ENCODE measurements around the gene SMURF2.
"Not testable (repeated sequence)": the region's sequence is repeated elsewhere in the genome, so short reads cannot be mapped to it uniquely, and the experiment has no call there.

SMURF2 gene
- total RNA-seq, result 130 to 205 reads per million in 2 donors

DNA sequence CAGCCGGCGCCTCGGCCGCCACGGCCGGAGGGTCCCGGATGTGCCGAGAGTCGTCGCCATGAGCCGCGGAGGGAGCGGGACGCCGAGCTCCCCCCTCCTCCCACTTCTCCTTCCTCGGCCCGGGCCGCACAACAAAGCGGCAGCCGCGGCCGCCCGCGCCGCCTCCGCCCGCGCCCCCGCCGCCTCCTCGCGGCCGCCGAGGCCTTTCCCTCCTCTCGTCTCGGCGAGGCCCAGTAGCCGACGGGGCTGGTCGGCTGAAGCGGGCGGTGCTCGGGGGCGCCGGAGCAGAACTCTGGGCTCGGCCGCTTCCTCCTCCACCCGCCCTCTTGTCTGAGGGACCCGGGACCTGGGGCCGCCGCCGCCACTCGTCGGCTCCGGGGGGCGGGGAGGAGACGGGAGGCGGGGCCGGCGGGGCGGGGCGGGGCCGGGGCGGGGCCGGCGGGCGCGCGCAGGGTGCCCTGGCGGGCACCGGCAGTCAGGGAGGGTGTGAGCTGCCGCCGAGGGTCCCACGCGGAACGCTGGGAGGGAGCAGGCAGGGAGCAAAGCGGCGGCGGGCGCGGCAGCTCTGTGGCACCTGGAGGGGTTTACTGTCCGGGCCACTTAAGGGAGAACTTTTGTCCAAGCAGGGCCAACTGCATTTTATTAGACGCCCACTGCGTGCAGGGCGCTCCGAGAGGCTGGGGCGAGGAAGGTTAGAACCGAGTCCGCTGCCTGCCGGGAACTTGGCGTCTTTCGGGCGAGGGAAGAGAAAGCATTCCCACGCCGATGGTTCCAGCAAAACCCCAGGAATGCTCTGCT lies at the start of gene SMURF2:
Gene SMURF2, minus strand, starts transcription at position 332 of the 798 bp plus-strand sequence. CDS start 427 bp downstream, outside the sequence.
- DNase-seq, result peak; percentile 74

DNA sequence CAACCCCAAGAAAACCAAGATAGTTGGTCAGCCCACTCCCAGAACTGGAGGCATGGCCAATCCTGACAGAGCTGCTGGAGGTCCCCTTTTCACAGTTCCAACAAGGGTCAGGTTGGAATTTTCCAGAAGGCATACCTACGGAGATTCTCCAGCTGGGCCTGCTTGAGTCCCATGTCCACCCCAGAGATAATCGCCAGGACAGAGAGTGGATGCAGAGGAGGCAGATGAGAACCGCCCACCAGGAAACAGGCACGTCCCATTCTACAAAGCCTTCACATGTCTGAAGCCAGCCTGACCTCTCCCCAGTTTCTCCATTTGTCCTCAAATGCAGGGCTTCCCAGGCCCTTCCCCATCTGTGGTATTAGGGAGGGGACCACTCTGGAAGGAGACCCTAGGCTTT lies 47.4 kb upstream of the SMURF2 start:
- no peak for DNase-seq

DNA sequence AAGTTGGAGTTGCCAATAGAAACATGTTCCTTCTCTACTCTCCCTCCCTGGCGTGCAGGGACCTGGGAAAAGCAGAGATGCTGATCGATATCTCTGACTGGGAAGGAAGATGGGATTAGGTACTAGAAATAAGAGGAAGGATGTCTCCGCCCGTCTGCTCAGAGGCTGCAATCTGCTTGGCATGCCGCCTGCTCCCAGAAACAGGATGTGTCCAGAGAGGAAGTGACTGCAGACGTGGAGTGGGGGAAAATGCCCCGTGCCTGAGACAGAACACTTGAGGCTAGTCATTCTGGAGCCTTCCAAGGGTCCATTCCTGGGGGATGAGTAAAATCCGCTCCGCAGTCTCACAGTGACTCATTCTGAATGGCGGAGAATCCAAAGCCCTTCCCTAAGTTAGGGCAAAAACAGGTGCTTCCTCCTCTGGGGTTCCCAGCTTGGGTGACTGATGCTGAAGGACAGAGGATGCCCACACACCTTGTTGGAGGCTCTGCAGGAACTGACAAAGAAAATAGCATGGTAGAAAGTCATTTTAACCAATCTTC lies 45.0 kb upstream of the SMURF2 start:
- no peak for DNase-seq

DNA sequence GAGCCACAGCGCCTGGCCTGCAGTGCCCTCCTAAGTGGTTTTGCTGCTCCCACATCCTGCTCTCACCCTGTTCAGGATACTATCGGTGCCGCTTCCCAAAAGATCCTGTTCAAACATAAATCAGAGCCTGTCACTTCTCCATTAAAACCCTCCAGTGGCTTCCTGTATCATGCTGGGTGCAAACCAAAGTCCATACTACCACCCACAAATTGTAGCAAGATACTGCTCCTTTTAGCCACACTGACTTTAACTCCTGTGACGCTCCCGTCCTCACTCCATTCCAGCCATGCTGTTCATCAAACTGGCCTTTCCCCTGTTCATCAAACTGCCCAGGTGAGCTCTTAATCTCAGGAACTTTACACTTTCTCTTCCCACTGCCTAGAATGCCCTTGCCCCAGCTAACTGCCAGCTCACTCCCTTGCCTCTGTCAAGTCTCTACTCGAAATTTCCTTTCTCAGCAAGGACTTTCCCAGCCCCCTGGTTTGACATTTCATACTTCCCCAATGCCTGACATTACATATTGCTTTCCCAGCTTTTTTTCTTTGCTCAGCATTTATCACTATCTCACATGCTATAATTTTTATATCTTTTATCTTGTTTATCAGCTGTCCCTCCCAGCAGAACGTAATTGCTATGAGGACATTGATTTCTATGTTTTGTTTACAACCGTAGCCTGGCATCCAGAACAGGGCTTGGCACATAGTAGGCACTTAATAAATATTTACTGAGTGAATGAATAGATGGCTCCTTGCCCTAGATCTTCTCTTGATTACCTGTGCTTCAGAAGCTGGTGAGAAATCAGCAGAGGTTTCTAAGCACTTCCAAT lies 44.3 kb upstream of the SMURF2 start:
- DNase-seq, result no peak

DNA sequence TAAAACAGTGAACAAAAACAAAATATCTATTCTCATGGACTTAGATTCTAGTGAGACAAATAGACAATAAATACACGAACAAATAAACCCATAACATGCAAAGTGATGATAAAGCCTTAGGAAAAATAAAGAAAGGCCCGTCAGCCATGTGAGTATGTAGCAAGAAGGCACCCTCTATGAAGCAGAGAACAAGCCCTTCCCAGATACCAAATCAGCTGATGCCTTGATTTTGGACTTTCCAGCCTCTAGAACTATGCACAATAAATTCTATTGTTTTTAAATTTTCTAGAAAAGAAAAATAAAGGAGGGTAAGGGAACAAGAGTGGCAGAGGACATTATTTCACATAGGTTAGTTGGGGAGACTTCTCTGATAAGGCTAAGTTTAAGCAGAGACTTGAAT lies 40.7 kb upstream of the SMURF2 start:
- DNase-seq, result no peak

DNA sequence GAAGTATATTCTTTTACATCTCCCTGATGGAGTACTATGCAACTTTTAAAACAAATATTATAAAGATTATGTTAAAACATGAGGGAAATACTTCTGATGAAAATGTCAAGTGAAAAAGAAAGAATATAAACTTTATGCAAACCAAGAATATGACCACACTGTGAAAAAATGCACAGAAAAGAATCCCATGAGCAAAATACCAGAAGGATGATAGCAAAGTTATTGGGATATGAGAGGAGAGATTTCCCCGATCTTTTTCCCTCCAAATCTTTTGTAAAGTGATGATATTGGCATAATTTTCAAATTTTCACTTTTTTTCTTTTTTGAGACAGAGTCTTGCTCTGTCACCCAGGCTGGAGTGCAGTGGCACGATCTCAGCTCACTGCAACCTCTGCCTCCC lies 36.6 kb upstream of the SMURF2 start:
- DNase-seq, result no peak

GRCh38 chr17:64694207-64694606 lies 32.1 kb upstream of the SMURF2 start:
- DNase-seq, result no peak

GRCh38 chr17:64692187-64692586 lies 30.1 kb upstream of the SMURF2 start:
- no peak for DNase-seq

DNA sequence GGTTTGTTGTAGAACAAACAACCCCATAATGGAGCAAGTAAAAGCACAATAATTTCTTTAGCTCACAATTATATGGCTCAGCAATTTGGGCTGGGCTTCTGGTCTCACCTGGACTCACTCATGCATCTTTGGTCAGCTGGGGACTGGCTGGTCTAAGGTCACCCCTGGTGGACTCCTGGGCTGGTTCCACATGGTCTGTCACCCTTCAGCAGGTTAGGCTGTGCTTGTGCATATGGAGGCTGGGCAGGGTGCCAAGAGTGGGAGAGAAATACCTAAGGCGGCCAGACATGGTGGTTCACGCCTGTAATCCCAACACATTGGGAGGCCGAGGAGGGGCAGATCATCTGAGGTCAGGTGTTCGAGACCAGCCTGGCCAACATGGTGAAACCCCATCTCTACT lies 27.0 kb upstream of the SMURF2 start:
- no peak for DNase-seq

DNA sequence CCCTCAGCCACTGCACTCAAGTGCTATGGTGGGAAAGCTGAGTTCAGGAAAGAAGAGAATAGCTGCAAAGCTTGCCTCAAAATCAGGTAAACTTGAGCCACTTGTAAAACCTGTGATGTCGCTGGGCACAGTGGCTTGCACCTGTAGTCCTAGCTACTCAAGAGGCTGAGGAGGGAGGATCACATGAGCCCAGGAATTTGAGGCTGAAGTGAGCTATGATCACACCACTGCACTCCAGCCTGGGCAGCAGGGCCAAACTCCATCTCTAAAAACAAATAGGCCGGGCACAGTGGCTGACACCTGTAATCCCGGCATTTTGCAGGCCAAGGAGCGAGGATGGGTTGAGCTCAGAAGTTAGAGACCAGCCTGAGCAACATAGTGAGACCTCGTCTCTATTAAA lies 26.4 kb upstream of the SMURF2 start:
- DNase-seq, result no peak

GRCh38 chr17:64687961-64688360 lies 25.9 kb upstream of the SMURF2 start:
- no peak for DNase-seq

GRCh38 chr17:64687376-64687775 lies 25.3 kb upstream of the SMURF2 start:
- DNase-seq, result no peak

GRCh38 chr17:64686705-64687104 lies 24.6 kb upstream of the SMURF2 start:
- no peak for DNase-seq

GRCh38 chr17:64685705-64686104 lies 23.6 kb upstream of the SMURF2 start:
- DNase-seq, result no peak

DNA sequence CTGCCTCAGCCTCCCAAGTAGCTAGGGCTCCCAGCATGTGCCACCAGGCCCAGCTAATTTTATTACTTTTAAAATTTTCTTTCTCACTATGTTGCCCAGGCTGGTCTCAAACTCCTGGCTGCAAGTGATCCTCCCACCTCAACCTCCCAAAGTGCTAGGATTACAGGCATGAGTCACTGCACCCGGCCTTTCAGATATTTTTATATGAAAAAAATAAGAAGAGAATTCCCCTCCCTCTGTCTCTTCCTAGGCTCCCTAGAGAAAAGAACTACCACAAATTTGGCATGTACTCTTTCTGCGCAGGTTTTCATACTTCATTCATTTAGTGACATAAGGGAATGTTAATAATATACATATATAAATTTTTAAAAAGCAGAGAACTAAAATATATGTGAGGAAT lies 21.7 kb upstream of the SMURF2 start:
- DNase-seq, result no peak

DNA sequence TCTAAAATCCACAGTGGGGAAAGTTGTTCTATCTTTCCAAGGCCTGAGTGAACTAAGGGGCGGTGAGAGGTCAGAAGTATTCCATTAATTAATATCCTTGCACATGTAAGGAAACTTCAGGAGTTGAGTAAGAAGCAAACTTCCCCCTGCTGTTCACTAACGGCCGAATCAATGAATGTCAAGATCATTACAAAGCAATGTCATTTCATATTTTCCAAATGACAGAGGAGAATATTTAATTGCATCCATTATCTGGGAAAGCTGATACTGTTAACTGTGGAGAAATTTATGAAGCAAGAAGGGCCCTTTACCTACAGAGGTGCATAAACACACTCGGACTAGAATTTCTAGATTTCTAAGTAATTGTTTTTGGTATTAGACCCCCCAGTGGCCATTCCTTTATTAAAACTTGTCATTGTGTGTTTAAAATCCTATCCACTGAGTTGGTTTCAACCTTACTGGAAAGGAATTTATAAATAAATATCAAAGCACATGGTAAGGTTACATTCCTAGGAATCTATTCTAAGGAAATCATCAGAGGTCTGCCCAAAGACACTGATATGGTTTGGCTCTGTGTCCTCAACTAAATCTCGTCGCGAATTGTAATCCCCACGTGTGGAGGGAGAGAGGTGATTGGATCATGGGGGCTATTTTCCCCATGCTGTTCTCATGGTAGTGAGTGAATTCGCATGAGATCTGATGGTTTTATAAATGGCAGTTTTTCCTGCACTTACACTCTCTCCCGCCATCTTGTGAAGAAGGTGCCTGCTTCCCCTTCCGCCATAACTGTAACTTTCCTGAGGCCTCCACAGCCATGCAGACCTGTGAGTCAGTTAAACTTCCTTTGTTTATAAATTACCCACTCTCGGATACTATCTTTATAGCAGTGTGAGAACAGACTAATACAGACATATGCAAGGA lies 20.4 kb upstream of the SMURF2 start:
- DNase-seq, result no peak

GRCh38 chr17:64679710-64680216 lies 17.7 kb upstream of the SMURF2 start:
- DNase-seq, result no peak

- DNase-seq, result no peak
Measured at GRCh38 chr17:64676763-64677162, 14.7 kb upstream of the SMURF2 start.

GRCh38 chr17:64670843-64671590 lies 8.9 kb upstream of the SMURF2 start:
- not testable (repeated sequence) for DNase-seq

- not testable (repeated sequence) for DNase-seq
Measured at GRCh38 chr17:64667807-64668721, 6.0 kb upstream of the SMURF2 start.
